ENCODE results near the gene ATXN1. TPM values are rescaled to one million over a fixed set of nuclear protein-coding genes. Genes with fewer than 3 reads are reported as not detected.

Gene ATXN1
- total RNA-seq, 1 experiment from 2014 or later, result 25.6 TPM

- ChIA-PET POLR2A (ENCODE audit: low non-redundant PET) (no interaction called here), CTCF (no interaction called here)
- no peak for DNase-seq (ENCODE audit: low spot score)
- BruUV-seq (replicated peaks), result no TSS peak
- Histone ChIP-seq H3K27me3 (replicated peaks; ENCODE audit: insufficient read depth, low read depth, low read length, poor library complexity) (no peaks in the 10 kb centered on the region), H3K36me3 (ENCODE audit: insufficient read depth, low read length, poor library complexity, severe bottlenecking) (no peaks in the 10 kb centered on the region), H3K27ac (ENCODE audit: low read depth, low read length, poor library complexity, severe bottlenecking) (no peak overlapping the region), H3K9me3 (ENCODE audit: low read depth, low read length, poor library complexity, severe bottlenecking) (no peaks in the 10 kb centered on the region), H3K4me3 (ENCODE audit: low read depth, low read length, poor library complexity, severe bottlenecking) (no peak overlapping the region), H3K4me1 (ENCODE audit: insufficient read depth, low read length, poor library complexity, severe bottlenecking) (no peaks in the 10 kb centered on the region)
- intact Hi-C loops (cut with micrococcal nuclease; ENCODE audit: unreplicated experiment), result no loop called here
- TF ChIP-seq CTCF (conservative IDR thresholded peaks at IDR 0.05; ENCODE audit: low read depth, low read length) (no peak), EZH2 (IDR thresholded peaks at IDR 0.05; ENCODE audit: borderline replicate concordance, low read depth, low read length, poor library complexity, severe bottlenecking) (no peak)
Observed at GRCh38 chr6:16654701-16655100, 106.6 kb downstream of the ATXN1 start.

- no peaks in the 10 kb centered on the region for H3K27me3 ChIP-seq (replicated peaks; ENCODE audit: insufficient read depth, low read depth, low read length, poor library complexity)
- H3K9me3 ChIP-seq (ENCODE audit: low read depth, low read length, poor library complexity, severe bottlenecking), result no peaks in the 10 kb centered on the region
- CTCF ChIA-PET, result no interaction called here
- intact Hi-C loops (cut with micrococcal nuclease; ENCODE audit: unreplicated experiment), result no loop called here
- TF ChIP-seq EZH2 (IDR thresholded peaks at IDR 0.05; ENCODE audit: borderline replicate concordance, low read depth, low read length, poor library complexity, severe bottlenecking) (no peak), CTCF (conservative IDR thresholded peaks at IDR 0.05; ENCODE audit: low read depth, low read length) (no peak)
- H3K4me3 ChIP-seq (ENCODE audit: low read depth, low read length, poor library complexity, severe bottlenecking), result no peak overlapping the region
- no peaks in the 10 kb centered on the region for H3K4me1 ChIP-seq (ENCODE audit: insufficient read depth, low read length, poor library complexity, severe bottlenecking)
- H3K36me3 ChIP-seq (ENCODE audit: insufficient read depth, low read length, poor library complexity, severe bottlenecking), result no peaks in the 10 kb centered on the region
- no peak for DNase-seq (ENCODE audit: low spot score)
- H3K27ac ChIP-seq (ENCODE audit: low read depth, low read length, poor library complexity, severe bottlenecking), result no peak overlapping the region
- no TSS peak for BruUV-seq (replicated peaks)
- POLR2A ChIA-PET (ENCODE audit: low non-redundant PET), result no interaction called here
Observed at GRCh38 chr6:16653226-16653625, 108.0 kb downstream of the ATXN1 start.

- POLR2A ChIA-PET (ENCODE audit: low non-redundant PET), result no interaction called here
- no peak for TF ChIP-seq EZH2 (IDR thresholded peaks at IDR 0.05; ENCODE audit: borderline replicate concordance, low read depth, low read length, poor library complexity, severe bottlenecking)
- TF ChIP-seq CTCF (conservative IDR thresholded peaks at IDR 0.05; ENCODE audit: low read depth, low read length), result no peak
- no peak overlapping the region for H3K27ac ChIP-seq (ENCODE audit: low read depth, low read length, poor library complexity, severe bottlenecking)
- H3K27me3 ChIP-seq (replicated peaks; ENCODE audit: insufficient read depth, low read depth, low read length, poor library complexity), result no peaks in the 10 kb centered on the region
- H3K4me3 ChIP-seq (ENCODE audit: low read depth, low read length, poor library complexity, severe bottlenecking), result no peak overlapping the region
- BruUV-seq (replicated peaks), result no TSS peak
- H3K9me3 ChIP-seq (ENCODE audit: low read depth, low read length, poor library complexity, severe bottlenecking), result no peaks in the 10 kb centered on the region
- H3K36me3 ChIP-seq (ENCODE audit: insufficient read depth, low read length, poor library complexity, severe bottlenecking), result no peaks in the 10 kb centered on the region
- H3K4me1 ChIP-seq (ENCODE audit: insufficient read depth, low read length, poor library complexity, severe bottlenecking), result no peaks in the 10 kb centered on the region
- DNase-seq (ENCODE audit: low spot score), result no peak
- intact Hi-C loops (cut with micrococcal nuclease; ENCODE audit: unreplicated experiment), result no loop called here
- CTCF ChIA-PET, result no interaction called here
Observed at GRCh38 chr6:16651871-16652270, 109.4 kb downstream of the ATXN1 start.
